Activated CD4-positive, alpha-beta T cell treated with anti-CD3 and anti-CD28 coated beads for 48 hours (primary cell): ENCODE data around the gene HMGCR.
"Not testable (repeated sequence)": the region's sequence is repeated elsewhere in the genome, so short reads cannot be mapped to it uniquely, and the experiment has no call there.

Experiments
- DNase-seq: peaks from one replicate; pipeline ENCODE4 v3.0.0-alpha.2; 2020

The HMGCR gene

DNA sequence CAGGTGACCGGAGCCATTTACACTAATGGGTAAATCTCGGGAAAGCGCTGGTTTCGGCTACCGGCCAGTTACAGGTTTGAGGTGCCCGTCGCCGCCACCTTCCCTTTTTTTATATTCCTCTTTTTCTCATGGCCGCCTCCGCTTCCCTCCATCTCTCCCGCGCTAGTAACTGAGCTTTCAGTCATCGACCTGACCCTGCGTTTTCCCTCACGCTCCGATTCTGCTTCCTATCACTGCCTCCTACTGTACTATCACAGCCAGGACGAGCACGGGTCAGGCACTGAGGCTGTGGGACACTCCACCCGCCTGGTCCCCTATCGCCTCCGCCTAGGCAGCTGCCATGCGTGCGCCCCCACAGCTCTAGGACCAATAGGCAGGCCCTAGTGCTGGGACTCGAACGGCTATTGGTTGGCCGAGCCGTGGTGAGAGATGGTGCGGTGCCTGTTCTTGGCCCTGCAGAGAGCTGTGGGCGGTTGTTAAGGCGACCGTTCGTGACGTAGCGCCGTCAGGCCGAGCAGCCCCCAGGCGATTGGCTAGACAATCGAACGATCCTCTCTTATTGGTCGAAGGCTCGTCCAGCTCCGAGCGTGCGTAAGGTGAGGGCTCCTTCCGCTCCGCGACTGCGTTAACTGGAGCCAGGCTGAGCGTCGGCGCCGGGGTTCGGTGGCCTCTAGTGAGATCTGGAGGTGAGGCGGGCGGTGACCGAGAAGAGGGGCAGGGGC is at the start of gene HMGCR:
HMGCR (plus strand) TSS at position 606 of the 722 bp plus-strand sequence. CDS start 5,386 bp downstream, outside the sequence.
- peak; percentile 98 for DNase-seq

DNA sequence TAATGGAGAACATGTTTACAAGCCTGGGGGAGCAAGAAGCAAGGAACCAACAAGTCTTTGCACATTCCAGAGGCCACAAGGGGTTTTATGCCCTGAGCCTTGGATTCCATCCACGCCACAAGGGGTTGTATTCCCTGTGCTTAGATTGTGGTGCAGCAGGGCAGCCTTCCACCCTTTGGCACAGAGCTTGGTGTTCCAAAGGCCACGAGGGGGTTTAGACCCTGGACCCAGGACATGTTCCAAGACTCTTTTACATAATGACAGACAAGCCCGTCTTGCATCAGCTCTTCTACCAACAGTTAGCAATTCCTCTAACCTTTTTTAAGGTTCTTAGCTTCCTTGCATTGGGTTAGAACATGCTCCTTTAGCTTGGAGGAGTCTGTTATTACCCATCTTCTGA is 45.2 kb upstream of the HMGCR start:
- not testable (repeated sequence) for DNase-seq

DNA sequence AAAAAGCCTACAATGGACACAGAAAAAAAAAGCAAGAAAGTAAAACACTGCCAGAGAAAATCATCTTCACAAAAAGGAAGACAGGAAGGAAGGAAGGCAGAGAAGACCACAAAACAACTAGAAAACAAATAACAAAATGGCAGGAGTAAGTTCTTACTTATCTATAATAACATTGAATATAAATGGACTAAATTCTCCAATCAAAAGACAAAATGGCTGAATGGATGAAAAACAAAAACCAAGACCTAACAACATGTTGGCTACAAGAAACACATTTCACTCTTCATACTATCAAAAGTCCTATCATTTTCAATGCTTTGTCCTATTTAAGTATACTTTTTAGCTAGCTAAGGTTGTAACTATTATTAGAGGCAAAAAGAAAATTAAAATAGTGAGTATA is 36.9 kb upstream of the HMGCR start:
- no peak for DNase-seq

DNA sequence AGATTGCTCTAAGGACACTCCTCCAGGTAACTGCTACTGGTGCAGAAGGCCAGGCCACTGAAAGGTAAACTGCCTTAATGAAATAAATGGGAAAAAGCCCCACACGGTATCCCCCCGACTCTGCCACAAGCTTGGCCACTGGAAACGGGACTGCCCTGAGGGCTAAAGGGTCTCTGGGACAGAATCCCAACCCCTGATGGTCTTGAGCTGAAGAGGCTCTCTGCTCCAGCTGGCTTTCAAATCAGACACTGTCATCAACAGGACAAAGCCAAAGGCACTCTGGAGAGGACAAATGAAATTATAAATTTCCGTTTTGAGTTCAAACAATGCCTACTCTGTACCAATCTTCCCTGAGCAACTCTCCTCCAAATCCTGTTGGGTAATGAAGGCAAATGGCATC is 33.6 kb upstream of the HMGCR start:
- DNase-seq = no peak

DNA sequence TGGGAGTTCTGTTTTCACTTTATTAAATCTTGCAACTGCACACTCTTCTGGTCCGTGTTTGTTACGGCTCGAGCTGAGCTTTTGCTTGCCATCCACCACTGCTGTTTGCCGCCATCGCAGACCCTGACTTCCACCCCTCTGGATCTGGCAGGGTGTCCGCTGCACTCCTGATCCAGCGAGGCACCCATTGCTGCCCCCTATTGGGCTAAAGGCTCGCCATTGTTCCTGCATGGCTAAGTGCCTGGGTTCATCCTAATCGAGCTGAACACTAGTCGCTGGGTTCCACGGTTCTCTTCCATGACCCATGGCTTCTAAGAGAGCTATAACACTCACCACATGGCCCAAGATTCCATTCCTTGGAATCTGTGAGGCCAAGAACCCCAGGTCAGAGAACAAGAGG is 32.5 kb upstream of the HMGCR start:
- DNase-seq = not testable (repeated sequence)

DNA sequence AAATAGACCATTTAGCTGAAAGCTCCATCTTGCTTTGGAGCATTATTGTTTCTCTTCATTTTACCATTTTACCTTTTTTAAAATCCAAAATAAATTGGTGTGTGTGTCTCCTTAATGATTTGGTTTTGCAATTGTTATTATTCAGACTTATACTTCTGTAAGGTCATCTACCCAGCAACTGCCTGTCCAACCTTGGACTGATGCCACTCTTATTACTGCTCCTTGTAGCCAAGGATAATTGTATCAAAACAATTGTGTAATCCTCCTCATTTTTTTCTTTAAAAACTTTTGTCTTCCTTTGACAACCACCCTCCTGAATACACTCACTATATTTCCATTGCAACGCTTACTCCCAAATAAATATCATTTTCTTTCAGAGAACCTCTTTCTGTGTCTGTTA is 30.3 kb upstream of the HMGCR start:
- DNase-seq = no peak

DNA sequence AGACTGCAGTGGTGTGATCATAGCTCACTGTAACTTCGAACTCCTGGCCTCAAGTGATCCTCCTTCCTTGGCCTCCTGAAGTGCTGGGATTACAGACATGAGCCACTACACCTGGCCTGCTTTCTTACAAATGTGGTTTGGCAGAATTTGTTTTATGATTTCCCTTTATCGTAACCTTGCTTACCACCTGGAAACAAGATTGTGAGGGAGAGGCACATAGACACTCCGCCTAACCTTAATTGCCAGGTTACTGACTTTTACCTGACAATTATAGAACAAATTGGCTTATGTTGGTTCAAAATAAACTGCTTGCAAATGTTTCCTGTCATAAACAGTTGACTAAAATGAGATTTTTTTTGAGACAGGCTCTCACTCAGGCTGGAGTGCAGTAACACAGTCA is 26.8 kb upstream of the HMGCR start:
- DNase-seq = no peak

DNA sequence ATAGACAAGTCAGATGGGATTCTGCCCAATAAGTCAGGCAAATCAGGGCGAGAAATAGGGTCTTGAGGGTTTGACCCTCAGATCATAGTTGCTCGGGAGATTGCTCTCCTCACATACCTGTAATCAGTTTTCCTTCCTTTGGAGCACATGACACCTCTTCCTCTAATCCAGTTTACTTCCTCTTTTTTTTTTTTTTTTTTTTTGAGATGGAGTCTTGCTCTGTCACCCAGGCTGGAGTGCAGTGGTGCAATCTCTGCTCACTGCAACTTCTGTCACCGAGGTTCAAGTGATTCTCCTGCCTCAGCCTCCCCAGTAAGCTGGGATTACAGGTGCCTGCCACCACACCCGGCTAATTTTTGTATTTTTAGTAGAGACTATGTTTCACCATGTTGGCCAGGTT is 17.9 kb upstream of the HMGCR start:
- DNase-seq = not testable (repeated sequence)

DNA sequence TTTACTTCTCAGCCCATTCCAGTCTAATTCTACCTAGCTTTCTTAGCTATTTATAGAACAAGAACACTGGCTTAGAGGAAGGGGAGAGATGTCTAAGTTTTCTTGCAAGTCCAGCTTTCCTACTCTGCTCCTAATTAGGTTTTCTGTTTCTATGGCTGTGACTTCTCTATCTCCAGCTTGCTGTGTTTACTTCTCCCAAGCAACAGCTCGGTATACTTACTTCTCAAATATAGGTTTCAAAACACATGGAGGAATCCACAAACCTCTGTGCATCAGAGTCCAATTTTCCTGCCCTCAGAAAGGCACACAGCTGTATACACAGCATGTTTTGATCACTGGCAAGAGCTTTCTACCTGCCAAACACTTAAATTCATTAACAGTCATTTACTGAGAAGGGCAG is 17.4 kb upstream of the HMGCR start:
- no peak for DNase-seq

DNA sequence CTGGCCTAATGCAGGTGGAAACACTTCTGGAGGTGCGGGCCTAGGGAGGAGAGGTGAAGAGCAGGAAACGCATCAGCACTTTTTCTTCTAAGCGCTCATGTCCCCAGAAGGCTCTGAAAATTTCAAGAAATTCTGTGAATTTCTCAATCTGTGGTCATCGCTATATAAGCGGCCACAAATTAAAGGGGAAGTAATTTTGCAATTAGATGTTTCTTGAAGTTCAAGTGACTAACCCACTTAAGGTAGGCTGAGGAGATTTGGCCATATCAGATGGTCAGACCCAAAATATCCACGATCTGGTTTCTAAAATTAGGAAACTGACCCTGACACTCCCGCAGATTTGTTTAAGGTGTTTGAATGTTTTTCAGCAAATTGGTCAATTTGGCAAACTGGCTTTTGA is 16.6 kb upstream of the HMGCR start:
- DNase-seq = no peak

DNA sequence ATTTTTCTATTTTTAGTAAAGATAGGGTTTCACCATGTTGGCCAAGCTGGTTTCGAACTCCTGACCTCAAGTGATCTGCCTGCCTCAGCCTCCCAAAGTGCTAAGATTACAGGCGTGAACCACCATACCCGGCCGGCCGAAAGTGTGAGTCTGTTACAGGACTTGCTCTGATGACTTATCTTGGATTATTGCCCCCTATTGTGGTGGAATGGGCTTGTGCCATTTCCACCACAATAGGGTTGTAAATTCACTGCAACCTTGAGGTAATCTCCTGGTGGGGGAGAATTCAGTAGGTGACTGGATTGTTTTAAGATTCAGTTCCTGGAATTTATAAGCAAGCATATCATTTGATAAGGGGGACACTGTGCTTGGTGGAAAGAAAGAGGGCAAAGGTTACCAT is 15.0 kb upstream of the HMGCR start:
- no peak for DNase-seq

DNA sequence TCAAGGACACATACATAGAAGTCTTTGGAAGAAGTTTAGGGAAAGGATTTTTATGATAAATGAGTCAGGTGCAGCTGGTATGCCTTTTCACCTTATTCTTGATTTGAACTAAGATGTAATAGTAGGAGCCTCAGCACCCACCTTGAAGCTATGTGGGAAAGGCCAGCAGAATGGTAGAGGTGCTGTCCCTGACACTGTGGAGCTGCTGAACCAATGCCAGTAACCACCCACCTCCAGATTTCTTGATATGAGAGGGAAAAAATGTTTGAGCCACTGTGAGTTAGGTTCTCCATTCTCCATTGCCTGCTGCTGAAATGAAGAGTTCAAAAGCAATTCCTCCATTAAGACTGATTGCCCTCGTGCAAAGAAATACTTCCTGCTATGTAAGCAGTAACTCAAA is 12.2 kb upstream of the HMGCR start:
- peak; percentile 73 for DNase-seq

DNA sequence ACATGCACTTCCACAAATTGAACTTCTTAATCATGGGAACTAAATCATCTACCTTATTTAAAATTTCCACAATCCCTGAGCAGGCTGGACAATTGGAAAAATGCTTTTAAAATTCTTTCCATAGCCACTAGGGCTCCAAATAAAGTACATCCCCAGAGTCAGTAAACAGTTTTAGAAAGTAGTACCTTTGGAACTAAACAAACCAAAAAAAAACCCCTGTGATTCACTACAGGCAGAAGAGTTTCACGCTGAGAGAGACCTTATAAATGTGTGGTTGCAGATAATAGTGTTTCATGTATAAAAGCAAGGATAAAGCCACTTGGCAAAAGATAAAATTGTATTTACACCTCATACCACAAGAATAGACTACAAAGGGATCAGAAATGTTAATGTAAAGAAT is 11.8 kb upstream of the HMGCR start:
- no peak for DNase-seq

DNA sequence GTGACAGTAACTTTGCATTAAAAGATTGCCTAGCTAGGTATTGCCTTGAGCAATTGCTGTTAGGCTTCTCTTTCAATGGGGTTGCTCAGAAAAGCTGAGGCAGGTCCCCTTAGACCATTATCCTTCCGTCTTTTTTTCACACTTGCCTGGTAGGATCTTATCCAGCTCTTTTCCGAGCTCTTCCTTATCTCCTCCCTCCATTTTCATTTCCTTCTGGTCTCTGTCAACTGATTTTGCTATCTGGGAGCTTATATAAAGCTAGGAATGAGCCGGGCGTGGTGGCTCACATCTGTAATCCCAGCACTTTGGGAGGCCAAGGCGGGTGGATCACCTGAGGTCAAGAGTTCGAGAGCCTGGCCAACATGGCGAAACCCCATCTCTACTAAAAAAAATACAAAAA is 6.6 kb upstream of the HMGCR start:
- DNase-seq = no peak

DNA sequence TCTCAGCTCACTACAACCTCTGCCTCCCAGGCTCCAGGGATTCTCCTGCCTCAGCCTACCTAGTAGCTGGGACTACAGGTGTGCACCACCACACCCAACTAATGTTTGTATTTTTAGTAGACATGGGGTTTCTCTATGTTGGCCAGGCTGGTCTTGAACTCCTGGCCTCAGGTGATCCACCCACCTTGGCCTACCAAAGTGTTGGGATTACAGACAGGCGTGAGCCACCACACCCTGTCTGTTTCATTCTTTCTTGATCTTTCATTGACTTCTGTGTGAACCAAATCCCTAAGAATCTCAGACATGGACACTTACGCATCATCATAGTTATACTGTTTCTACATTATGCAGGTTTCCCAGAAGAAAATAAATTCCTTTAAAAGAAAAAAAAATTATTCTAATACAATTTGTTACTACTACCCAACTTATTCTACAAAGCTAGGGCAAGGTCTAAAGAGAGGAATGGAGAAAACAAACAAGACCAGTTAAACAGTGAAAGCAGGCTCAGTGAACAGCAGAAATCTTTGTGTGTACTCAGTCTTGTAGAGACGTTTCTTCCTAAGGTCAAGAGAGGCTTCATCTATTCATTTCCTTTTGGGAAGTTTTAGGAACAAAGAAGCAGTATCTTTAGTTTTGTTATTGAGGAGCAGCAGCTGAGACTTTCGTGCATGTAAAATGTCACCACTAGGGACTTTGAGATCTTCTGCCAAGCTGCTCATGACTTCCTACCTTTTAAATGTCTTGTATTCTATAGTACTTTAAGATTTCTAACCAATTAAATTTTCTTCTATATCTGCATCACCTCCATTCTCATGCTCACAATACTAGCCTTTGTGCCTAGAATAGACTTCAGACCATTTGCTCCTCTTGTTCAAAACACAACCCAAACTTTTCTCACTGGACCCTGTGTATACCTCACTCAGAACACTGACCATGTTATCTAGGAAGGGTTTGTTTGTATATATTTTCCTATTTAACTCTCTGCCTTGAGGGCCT is 5.6 kb upstream of the HMGCR start:
- no peak for DNase-seq

DNA sequence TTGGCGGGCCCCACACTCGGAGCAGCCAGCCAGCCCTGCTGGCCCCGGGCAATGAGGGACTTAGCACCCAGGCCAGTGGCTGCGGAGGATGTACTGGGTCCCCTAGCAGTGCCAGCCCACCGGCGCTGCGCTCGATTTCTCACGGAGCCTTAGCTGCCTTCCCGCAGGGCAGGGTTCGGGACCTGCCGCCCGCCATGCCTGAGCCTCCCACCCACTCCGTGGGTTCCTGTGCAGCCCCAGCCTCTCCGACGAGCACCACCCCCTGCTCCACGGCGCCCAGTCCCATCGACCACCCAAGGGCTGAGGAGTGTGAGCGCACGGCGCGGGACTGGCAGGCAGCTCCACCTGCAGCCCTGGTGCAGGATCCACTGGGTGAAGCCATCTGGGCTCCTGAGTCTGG is 3.3 kb upstream of the HMGCR start:
- not testable (repeated sequence) for DNase-seq

DNA sequence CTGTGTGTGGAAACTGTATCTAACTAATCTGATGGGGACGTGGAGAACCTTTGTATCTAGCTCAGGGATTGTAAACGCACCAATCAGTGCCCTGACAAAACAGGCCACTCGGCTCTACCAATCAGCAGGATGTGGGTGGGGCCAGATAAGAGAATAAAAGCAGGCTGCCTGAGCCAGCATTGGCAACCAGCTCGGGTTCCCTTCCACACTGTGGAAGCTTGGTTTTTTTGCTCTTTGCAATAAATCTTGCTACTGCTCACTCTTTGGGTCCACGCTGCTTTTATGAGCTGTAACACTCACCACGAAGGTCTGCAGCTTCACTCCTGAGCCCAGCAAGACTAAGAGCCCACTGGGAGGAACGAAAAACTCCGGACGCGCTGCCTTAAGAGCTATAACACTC is 2.6 kb upstream of the HMGCR start:
- DNase-seq = not testable (repeated sequence)

DNA sequence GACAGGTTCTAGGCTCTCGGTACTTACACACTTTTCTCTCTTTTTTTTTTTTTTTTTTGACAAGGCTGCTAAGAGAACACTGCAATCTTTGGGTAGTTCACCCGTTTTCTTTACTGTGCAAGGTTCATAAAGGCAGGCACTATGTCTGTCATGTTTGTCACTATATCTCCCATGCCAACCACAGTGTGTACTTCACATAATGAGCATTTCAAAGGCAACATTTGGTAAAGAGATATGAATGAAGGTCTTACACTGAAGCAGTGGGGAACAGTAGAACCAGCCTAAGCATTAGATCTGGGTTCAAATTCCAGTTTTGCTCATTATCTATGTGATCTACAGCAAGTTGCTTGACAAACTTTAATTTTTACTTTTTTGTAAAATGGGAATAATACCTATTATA is 1.5 kb upstream of the HMGCR start:
- DNase-seq = no peak

DNA sequence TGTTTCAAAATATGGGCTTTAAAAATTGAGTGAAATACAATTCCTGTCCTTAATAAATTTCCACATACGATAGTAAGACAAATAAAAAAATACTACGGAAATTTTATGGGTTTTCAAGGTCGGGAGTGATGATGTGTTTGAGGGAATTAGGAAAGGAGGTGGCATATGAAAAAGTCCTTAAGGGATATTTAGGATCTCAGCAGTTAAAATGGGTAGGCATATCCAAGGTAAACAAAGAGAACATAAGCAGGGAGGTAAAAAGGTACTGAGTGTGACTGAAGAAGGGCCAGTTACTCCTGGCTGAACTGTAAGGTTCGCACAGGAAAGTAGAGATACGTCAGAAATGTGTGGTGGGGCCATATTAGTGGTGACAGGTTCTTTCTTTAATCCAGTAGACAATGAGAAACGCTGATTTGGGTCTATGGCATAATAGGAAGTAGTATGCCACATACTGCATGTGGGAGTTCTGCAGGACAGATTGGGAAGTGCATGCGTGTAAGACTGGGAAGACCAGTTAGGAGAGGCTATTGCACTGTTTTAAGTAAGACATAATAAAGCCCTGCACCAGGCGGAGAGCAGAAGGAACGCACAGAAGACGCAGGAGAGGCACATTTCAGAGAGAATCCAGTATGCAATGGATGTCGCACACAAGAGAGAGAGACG is 937 bp upstream of the HMGCR start:
- no peak for DNase-seq

DNA sequence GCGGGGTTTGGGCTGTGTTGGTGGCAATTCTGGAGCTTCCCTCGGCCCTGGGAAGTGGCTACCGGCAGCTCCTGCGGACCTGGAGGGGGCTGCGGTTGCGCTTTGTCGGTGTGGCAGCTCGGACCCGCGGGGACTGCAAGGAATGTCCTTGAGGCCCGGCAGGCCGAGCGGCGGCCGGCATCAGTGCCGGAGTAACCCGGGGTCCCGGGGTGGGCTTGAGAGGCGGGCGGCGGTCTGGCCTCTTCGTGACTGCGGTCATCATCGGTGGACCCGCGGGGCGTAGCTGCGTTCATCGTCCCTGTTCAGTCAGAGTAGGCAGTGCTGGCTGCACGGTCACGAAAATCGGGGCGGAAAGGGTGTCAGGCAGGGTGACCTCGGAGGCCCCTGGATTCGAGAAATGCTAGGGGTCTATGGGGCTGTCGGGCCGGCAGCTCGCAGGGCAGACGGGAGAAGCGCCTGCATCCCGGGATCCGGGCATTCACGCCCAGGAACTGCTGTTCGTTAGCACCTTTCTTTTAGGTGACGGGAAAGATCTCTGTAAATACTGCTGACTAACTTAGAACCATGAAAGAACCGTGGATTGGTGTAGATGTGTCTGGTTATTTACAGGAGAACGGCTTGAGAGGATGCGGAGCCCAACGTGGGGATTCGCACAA is 474 bp downstream of the HMGCR start:
- peak; percentile 51 for DNase-seq

DNA sequence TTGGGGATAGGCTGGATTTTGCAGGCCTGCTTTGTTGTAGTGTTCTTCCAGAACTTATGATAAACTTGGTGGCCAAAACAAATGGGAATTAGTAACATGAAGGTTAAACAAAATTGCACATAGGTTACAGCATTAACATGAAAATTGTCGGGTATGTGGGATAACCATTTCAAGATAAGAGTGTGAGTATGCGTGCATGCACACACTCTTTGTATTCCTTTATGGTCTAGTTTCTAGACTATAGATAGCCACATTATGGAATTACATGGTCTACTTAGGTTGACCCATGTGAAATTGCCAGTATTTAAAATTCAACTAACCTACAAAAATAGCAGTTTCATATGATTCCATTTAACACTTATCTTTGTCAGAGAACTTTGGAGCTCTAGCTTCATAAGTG is 1.4 kb downstream of the HMGCR start:
- DNase-seq = no peak

DNA sequence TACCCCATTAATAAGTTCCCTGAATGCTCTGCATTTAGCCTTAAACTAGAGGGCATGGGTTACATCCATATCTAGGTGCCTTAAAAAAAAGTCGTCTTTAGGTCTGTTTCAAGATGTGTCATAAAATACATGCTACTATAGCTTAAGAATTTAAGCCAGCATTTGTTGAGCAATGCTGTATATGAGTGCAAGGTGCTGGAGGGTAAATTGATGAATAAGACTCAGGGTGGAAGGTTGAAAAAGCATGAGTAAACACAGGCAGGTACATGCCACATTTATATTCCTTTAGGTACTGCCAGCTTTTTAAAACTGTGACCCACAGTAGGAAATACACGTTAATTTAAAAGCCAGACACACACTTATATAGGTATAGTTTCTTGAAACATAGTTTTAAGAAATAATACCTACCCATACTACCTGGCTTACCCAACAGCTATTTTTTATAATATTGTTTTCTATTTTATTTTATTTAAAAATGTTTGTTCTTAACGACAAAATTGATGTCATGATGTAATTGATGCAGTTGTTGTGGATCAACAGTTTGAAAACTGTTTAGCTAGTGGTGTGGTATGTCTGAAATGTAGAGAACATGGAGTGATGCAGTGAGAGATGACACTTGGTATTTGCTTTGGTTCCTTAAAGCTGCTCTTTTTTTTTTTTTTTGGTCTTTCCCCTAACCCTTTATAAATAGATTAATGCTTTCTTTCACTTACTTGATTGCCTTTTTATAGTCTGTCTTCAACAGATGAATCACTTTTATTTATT is 3.9 kb downstream of the HMGCR start:
- DNase-seq = no peak
